Uterus (tissue), 2 donors: ENCODE measurements around the gene ADPRHL1.

Source experiments
- POLR2A ChIP-seq, 2 donors: fragments of 450-650 bp; IDR thresholded peaks; one replicate each; pipeline ENCODE4 v1.6.1; 2016; ENCODE audit warnings: antibody characterized with exemption in 2 of 2, mild to moderate bottlenecking in 1 of 2, moderate library complexity in 1 of 2
- TF ChIP-seq, protein P1 (sequence below), 4 experiments: fragments of 200-600 bp in 2 of 4; fragments of 450-650 bp in 2 of 4; sonication (generic) in 2 of 4; IDR thresholded peaks; one replicate each; pipeline ENCODE4 v1.5.1; 2016 to 2019; ENCODE audit warnings: antibody characterized with exemption in 4 of 4, mild to moderate bottlenecking in 2 of 4, moderate library complexity in 1 of 4

DNA sequence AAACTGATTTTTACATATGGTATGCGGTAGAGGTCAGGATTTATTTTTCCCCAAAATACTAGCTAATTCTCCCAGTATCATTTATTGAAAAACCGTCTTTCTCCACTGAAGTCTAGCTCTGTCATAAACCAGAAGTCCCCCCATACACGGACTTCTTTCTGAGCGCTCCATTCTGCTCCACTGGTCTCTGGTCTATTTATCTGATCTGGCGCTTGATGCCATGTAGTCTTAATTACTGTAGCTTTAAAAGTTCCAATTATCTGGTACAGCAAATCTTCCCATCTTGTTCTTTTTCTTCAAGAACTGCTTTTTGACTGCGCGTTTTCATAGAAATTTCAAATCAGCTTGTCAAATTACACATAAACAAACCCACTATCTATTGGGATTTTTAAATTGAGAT lies 23.5 kb upstream of the ADPRHL1 start:
- TF ChIP-seq, protein P1, sequence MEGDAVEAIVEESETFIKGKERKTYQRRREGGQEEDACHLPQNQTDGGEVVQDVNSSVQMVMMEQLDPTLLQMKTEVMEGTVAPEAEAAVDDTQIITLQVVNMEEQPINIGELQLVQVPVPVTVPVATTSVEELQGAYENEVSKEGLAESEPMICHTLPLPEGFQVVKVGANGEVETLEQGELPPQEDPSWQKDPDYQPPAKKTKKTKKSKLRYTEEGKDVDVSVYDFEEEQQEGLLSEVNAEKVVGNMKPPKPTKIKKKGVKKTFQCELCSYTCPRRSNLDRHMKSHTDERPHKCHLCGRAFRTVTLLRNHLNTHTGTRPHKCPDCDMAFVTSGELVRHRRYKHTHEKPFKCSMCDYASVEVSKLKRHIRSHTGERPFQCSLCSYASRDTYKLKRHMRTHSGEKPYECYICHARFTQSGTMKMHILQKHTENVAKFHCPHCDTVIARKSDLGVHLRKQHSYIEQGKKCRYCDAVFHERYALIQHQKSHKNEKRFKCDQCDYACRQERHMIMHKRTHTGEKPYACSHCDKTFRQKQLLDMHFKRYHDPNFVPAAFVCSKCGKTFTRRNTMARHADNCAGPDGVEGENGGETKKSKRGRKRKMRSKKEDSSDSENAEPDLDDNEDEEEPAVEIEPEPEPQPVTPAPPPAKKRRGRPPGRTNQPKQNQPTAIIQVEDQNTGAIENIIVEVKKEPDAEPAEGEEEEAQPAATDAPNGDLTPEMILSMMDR (IDR thresholded peaks at IDR 0.05) = no peak
- TF ChIP-seq POLR2A (IDR thresholded peaks at IDR 0.05) = no peak
